A673 (cell line): ENCODE results near the gene CDH12. TPM values are rescaled to one million over a fixed set of nuclear protein-coding genes. Genes with fewer than 3 reads are reported as not detected.

Experiments used
- BruUV-seq: library from RNA; stranded (reverse); fragments of 400-500 nt; replicated peaks from 2 replicates; lab custom pipeline; 2021; lab: Mats Ljungman, UMichigan
- CTCF ChIA-PET: fragments of 300-600 bp; sonication (Branson Sonifier 250); formaldehyde crosslinking; loops from one replicate; lab custom pipeline; 2022; ENCODE audit warnings: antibody characterized with exemption; lab: Charles Lee
- POLR2A ChIA-PET: fragments of 300-600 bp; sonication (Branson Sonifier 250); formaldehyde crosslinking; loops from one replicate; lab custom pipeline; 2022; ENCODE audit warnings: antibody characterized with exemption; ENCODE audit not compliant: low non-redundant PET; lab: Charles Lee
- DNase-seq: peaks from one replicate; pipeline ENCODE4 v3.0.0-alpha.2; 2015; ENCODE audit warnings: low spot score
- H3K27ac ChIP-seq: fragments of 200-600 bp; sonication (generic); 2 replicates; pipeline ENCODE4 v1.5.1; 2016; ENCODE audit warnings: mixed run types, low read depth, mild to moderate bottlenecking, mixed read lengths, antibody characterized with exemption, low read length; ENCODE audit not compliant: poor library complexity, severe bottlenecking
- H3K27me3 ChIP-seq: fragments of 200-600 bp; sonication (generic); replicated peaks from 2 replicates; pipeline ENCODE4 v1.6.1; 2017; ENCODE audit warnings: mixed run types, low read depth, mild to moderate bottlenecking, mixed read lengths, antibody characterized with exemption, low read length; ENCODE audit not compliant: insufficient read depth, poor library complexity
- H3K36me3 ChIP-seq: fragments of 200-600 bp; sonication (generic); 2 replicates; pipeline ENCODE4 v1.6.1; 2016; ENCODE audit warnings: mixed run types, mild to moderate bottlenecking, mixed read lengths, antibody characterized with exemption, low read length; ENCODE audit not compliant: insufficient read depth, poor library complexity, severe bottlenecking
- H3K4me1 ChIP-seq: fragments of 200-600 bp; sonication (generic); 2 replicates; pipeline ENCODE4 v1.6.1; 2017; ENCODE audit warnings: mixed run types, mild to moderate bottlenecking, mixed read lengths, antibody characterized with exemption, low read length; ENCODE audit not compliant: insufficient read depth, poor library complexity, severe bottlenecking
- H3K4me3 ChIP-seq: fragments of 200-600 bp; sonication (generic); 2 replicates; pipeline ENCODE4 v1.5.1; 2016; ENCODE audit warnings: low read depth, mixed run types, mild to moderate bottlenecking, mixed read lengths, low read length; ENCODE audit not compliant: poor library complexity, severe bottlenecking
- H3K9me3 ChIP-seq: fragments of 200-600 bp; sonication (generic); 2 replicates; pipeline ENCODE4 v1.6.1; 2016; ENCODE audit warnings: mixed run types, low read depth, mild to moderate bottlenecking, mixed read lengths, antibody characterized with exemption, low read length; ENCODE audit not compliant: poor library complexity, severe bottlenecking
- CTCF ChIP-seq: fragments of 300-800, 200-600 bp; sonication (generic); conservative IDR thresholded peaks from 2 replicates; pipeline ENCODE4 v1.5.1; 2017; ENCODE audit warnings: low read depth, mild to moderate bottlenecking, antibody characterized with exemption, low read length, moderate library complexity, mixed read lengths
- EZH2 ChIP-seq: fragments of 200-600 bp; sonication (generic); IDR thresholded peaks from 2 replicates; pipeline ENCODE4 v1.6.1; 2017; ENCODE audit warnings: borderline replicate concordance, low read depth, mild to moderate bottlenecking, mixed read lengths, antibody characterized with exemption, low read length; ENCODE audit not compliant: poor library complexity, severe bottlenecking
- intact Hi-C: fragments of 100-400 bp; cut with micrococcal nuclease; formaldehyde crosslinking; loops from one replicate; pipeline ENCODE4 v1.10.0; 2022; ENCODE audit not compliant: unreplicated experiment
- total RNA-seq: library from RNA; stranded (reverse); gene quantifications from 2 replicates; pipeline ENCODE4 v1.2.3, GENCODE V29; 2021

The CDH12 gene
- total RNA-seq, 1 experiment from 2014 or later, result 39.5 TPM

GRCh38 chr5:22470408-22470807 lies 382.7 kb downstream of the CDH12 start:
- ChIA-PET POLR2A (no interaction called here), CTCF (no interaction called here)
- TF ChIP-seq CTCF (no peak), EZH2 (no peak)
- no peaks in the 10 kb centered on the region for H3K4me1 ChIP-seq
- intact Hi-C loops, result no loop called here
- no peak overlapping the region for H3K4me3 ChIP-seq
- no peaks in the 10 kb centered on the region for H3K9me3 ChIP-seq
- DNase-seq, result no peak
- BruUV-seq, result no TSS peak
- no peaks in the 10 kb centered on the region for H3K27me3 ChIP-seq
- no peak overlapping the region for H3K27ac ChIP-seq
- no peaks in the 10 kb centered on the region for H3K36me3 ChIP-seq

GRCh38 chr5:22465616-22466015 lies 387.5 kb downstream of the CDH12 start:
- Histone ChIP-seq H3K27ac (no peak overlapping the region), H3K4me1 (no peaks in the 10 kb centered on the region), H3K27me3 (no peaks in the 10 kb centered on the region), H3K4me3 (no peak overlapping the region), H3K36me3 (no peaks in the 10 kb centered on the region), H3K9me3 (no peaks in the 10 kb centered on the region)
- intact Hi-C loops, result no loop called here
- POLR2A ChIA-PET, result no interaction called here
- CTCF ChIA-PET, result no interaction called here
- DNase-seq, result no peak
- no peak for TF ChIP-seq EZH2
- no peak for TF ChIP-seq CTCF
- BruUV-seq, result no TSS peak

DNA sequence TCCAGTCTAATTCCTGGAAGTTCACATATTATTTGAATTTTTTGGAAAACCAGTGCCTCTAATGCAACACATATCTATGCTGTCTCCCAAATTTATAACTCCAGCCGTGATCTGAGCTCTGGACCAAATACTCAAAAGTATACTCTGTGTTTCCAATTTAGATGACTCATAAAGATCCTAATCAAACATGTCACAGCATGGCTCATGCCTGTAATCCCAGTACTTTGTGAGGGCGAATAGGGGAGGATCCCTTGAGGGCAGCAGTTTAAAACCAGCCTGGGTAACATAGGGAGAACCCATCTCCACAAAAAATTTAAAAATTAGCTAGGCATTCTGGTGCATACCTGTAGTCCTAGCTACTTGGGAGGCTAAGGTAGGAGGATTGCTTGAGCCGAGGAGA lies 388.0 kb downstream of the CDH12 start:
- BruUV-seq, result no TSS peak
- H3K27ac ChIP-seq, result no peak overlapping the region
- ChIA-PET POLR2A (no interaction called here), CTCF (no interaction called here)
- peak; percentile 6 for DNase-seq
- TF ChIP-seq EZH2 (no peak), CTCF (no peak)
- H3K4me1 ChIP-seq, result no peaks in the 10 kb centered on the region
- intact Hi-C loops, result no loop called here
- H3K9me3 ChIP-seq, result no peaks in the 10 kb centered on the region
- no peaks in the 10 kb centered on the region for H3K36me3 ChIP-seq
- no peaks in the 10 kb centered on the region for H3K27me3 ChIP-seq
- H3K4me3 ChIP-seq, result no peak overlapping the region
